CD14-positive monocyte (primary cell): ENCODE results near the gene SORBS1. TPM values are rescaled to one million over a fixed set of nuclear protein-coding genes. Genes with fewer than 3 reads are reported as not detected.

Experiments used
- DNase-seq, 3 donors: peaks; one replicate each; pipeline ENCODE4 v3.0.0-alpha.2; 2011 to 2022
- H2AFZ ChIP-seq: 2 replicates; pipeline ENCODE4 v1.6.0; 2012; ENCODE audit warnings: mild to moderate bottlenecking, low read depth, low read length, inconsistent platforms; ENCODE audit not compliant: insufficient read depth, poor library complexity, severe bottlenecking
- H3K27ac ChIP-seq, 2 donors: 1 replicate in 1 of 2; 2 replicates in 1 of 2; pipeline ENCODE4 v1.5.1; 2012 to 2013; ENCODE audit warnings: low read length in 2 of 2, control low read depth in 1 of 2, inconsistent platforms in 1 of 2, low read depth in 1 of 2, mild to moderate bottlenecking in 1 of 2
- H3K27me3 ChIP-seq, 2 donors: one replicate each; pipeline versions ENCODE4 v1.6.0 to v1.6.1; 2011 to 2013; ENCODE audit warnings: low read length in 2 of 2; ENCODE audit not compliant: control insufficient read depth in 2 of 2, insufficient read depth in 2 of 2
- H3K36me3 ChIP-seq, 2 donors: replicated peaks in 1 of 2; 1 replicate in 1 of 2; 2 replicates in 1 of 2; pipeline versions ENCODE4 v1.5.1 to v1.6.1; 2012 to 2013; ENCODE audit warnings: low read length in 2 of 2, control low read depth in 1 of 2, inconsistent platforms in 1 of 2, mild to moderate bottlenecking in 1 of 2; ENCODE audit not compliant: insufficient read depth in 2 of 2, control insufficient read depth in 1 of 2
- H3K4me1 ChIP-seq, 2 donors: 1 replicate in 1 of 2; 2 replicates in 1 of 2; pipeline versions ENCODE4 v1.5.1 to v1.6.1; 2012 to 2013; ENCODE audit warnings: low read length in 2 of 2, control low read depth in 1 of 2, inconsistent platforms in 1 of 2, mild to moderate bottlenecking in 1 of 2, moderate library complexity in 1 of 2; ENCODE audit not compliant: insufficient read depth in 2 of 2, control insufficient read depth in 1 of 2
- H3K4me2 ChIP-seq: replicated peaks from 2 replicates; pipeline ENCODE3; 2012; ENCODE audit warnings: low read length, moderate library complexity, mild to moderate bottlenecking; ENCODE audit not compliant: poor library complexity, severe bottlenecking; ENCODE audit errors: extremely low read depth
- H3K4me3 ChIP-seq, 3 experiments: fragments of 200-600 bp in 1 of 3; sonication (generic) in 1 of 3; replicated peaks in 1 of 3; 1 replicate in 2 of 3; 2 replicates in 1 of 3; pipeline ENCODE4 v1.5.1; 2011 to 2013; ENCODE audit warnings: low read length in 3 of 3, mild to moderate bottlenecking in 3 of 3, control low read depth in 2 of 3, low read depth in 2 of 3, inconsistent platforms in 1 of 3, moderate library complexity in 1 of 3
- H3K79me2 ChIP-seq: 2 replicates; pipeline ENCODE4 v1.6.0; 2012; ENCODE audit warnings: mild to moderate bottlenecking, control low read depth, inconsistent platforms, low read length, moderate library complexity; ENCODE audit not compliant: insufficient read depth
- H3K9ac ChIP-seq: 2 replicates; pipeline ENCODE4 v1.6.0; 2017; ENCODE audit warnings: low read length, mild to moderate bottlenecking; ENCODE audit not compliant: insufficient read depth, poor library complexity, severe bottlenecking
- H3K9me3 ChIP-seq, 2 donors: replicated peaks in 1 of 2; 1 replicate in 1 of 2; 2 replicates in 1 of 2; pipeline versions ENCODE4 v1.5.1 to v1.6.1; 2012 to 2013; ENCODE audit warnings: low read length in 2 of 2, control low read depth in 1 of 2; ENCODE audit not compliant: control insufficient read depth in 1 of 2, insufficient read depth in 1 of 2
- H4K20me1 ChIP-seq: 2 replicates; pipeline ENCODE4 v1.6.0; 2012; ENCODE audit warnings: mild to moderate bottlenecking, low read length, control low read depth, moderate library complexity; ENCODE audit not compliant: insufficient read depth
- H3K27ac Mint-ChIP-seq, 7 donors: one replicate each; pipeline ENCODE4 v1.8.0; 2020; ENCODE audit warnings: mild to moderate bottlenecking in 7 of 7, mixed read lengths in 7 of 7, moderate library complexity in 6 of 7, inconsistent platforms in 2 of 7
- H3K27me3 Mint-ChIP-seq, 3 donors: one replicate each; pipeline ENCODE4 v1.8.0; 2021 to 2022; ENCODE audit warnings: low read depth in 3 of 3, mild to moderate bottlenecking in 3 of 3, mixed read lengths in 3 of 3, moderate library complexity in 3 of 3, inconsistent platforms in 1 of 3
- H3K36me3 Mint-ChIP-seq, 2 donors: one replicate each; pipeline ENCODE4 v1.8.0; 2020; ENCODE audit warnings: mixed read lengths in 2 of 2, inconsistent platforms in 1 of 2, mild to moderate bottlenecking in 1 of 2
- H3K4me1 Mint-ChIP-seq: one replicate; pipeline ENCODE4 v1.8.0; 2020; ENCODE audit warnings: mild to moderate bottlenecking, mixed read lengths
- H3K4me3 Mint-ChIP-seq, 2 donors: one replicate each; pipeline ENCODE4 v1.8.0; 2020; ENCODE audit warnings: mild to moderate bottlenecking in 2 of 2, mixed read lengths in 2 of 2, moderate library complexity in 1 of 2
- H3K9me3 Mint-ChIP-seq, 7 donors: one replicate each; pipeline ENCODE4 v1.8.0; 2020 to 2022; ENCODE audit warnings: mixed read lengths in 7 of 7, mild to moderate bottlenecking in 6 of 7, moderate library complexity in 6 of 7, inconsistent platforms in 2 of 7
- CTCF ChIP-seq: fragments of 200-600 bp; IDR thresholded peaks from one replicate; pipeline ENCODE4 v1.8.0; 2022; ENCODE audit warnings: antibody characterized with exemption, mild to moderate bottlenecking
- WGBS: methylation state at CpG from one replicate; pipeline ENCODE4 v1.1.5; 2013; ENCODE audit warnings: missing lambda C conversion rate; ENCODE audit not compliant: insufficient coverage; 5-methylcytosine and 5-hydroxymethylcytosine counted together
- intact Hi-C, 2 donors: fragments of 100-400 bp; cut with micrococcal nuclease; formaldehyde crosslinking; loops; one replicate each; pipeline versions ENCODE4 v1.15.0 to v1.15.1; 2023
- polyA plus RNA-seq, 3 donors: library from polyadenylated mRNA; depleted of rRNA in 1 of 3; unstranded in 2 of 3; stranded (reverse) in 1 of 3; fragments of 300-500 nt in 2 of 3; fragments of >200 nt in 1 of 3; fragmentation: Illumina TruSeq in 2 of 3; gene quantifications; 1 replicate in 2 of 3; 2 replicates in 1 of 3; pipeline ENCODE4 v1.2.3, GENCODE V29; 2012 to 2021

SORBS1 gene
- polyA plus RNA-seq, 3 donors = 0.08 to 0.15 TPM; not detected in 1

GRCh38 chr10:95415621-95416031, 145.5 kb downstream of the SORBS1 start:
- no peaks in the 10 kb centered on the region for H3K36me3 Mint-ChIP-seq
- WGBS = 98% methylated on average over 15 of the region's 16 CpGs
- TF ChIP-seq CTCF = no peak
- no peaks in the 10 kb centered on the region for H4K20me1 ChIP-seq
- H3K4me1 ChIP-seq = no peaks in the 10 kb centered on the region
- no peaks in the 10 kb centered on the region for H3K79me2 ChIP-seq
- H3K27me3 Mint-ChIP-seq = no peaks in the 10 kb centered on the region
- H3K36me3 ChIP-seq = no peaks in the 10 kb centered on the region
- no peak for DNase-seq
- no peak overlapping the region for H3K27ac ChIP-seq
- H3K4me3 ChIP-seq = no peak overlapping the region
- no peak overlapping the region for H3K4me2 ChIP-seq
- no peak overlapping the region for H3K27ac Mint-ChIP-seq
- intact Hi-C loops = no loop called here
- H3K9ac ChIP-seq = no peak overlapping the region
- no peak overlapping the region for H2AFZ ChIP-seq
- no peaks in the 10 kb centered on the region for H3K9me3 ChIP-seq
- H3K4me1 Mint-ChIP-seq = no peaks in the 10 kb centered on the region
- H3K9me3 Mint-ChIP-seq = no peaks in the 10 kb centered on the region
- H3K27me3 ChIP-seq = no peaks in the 10 kb centered on the region
- H3K4me3 Mint-ChIP-seq = no peak overlapping the region

- intact Hi-C loops = no loop called here
- no peak for TF ChIP-seq CTCF
- no peaks in the 10 kb centered on the region for H3K9me3 ChIP-seq
- Mint-ChIP-seq H3K4me1 (no peaks in the 10 kb centered on the region), H3K9me3 (peaks cover 0 to 3% (median 0%) of the 10 kb centered on the region in 7 donors), H3K4me3 (no peak overlapping the region), H3K36me3 (no peaks in the 10 kb centered on the region), H3K27ac (no peak overlapping the region), H3K27me3 (peaks cover 0 to 2% (median 2%) of the 10 kb centered on the region in 3 donors)
- H3K4me1 ChIP-seq = no peaks in the 10 kb centered on the region
- no peak overlapping the region for H3K4me2 ChIP-seq
- no peak overlapping the region for H3K9ac ChIP-seq
- H3K79me2 ChIP-seq = no peaks in the 10 kb centered on the region
- H4K20me1 ChIP-seq = no peaks in the 10 kb centered on the region
- H3K36me3 ChIP-seq = no peaks in the 10 kb centered on the region
- DNase-seq = no peak
- H3K4me3 ChIP-seq = no peak overlapping the region
- no peaks in the 10 kb centered on the region for H3K27me3 ChIP-seq
- H3K27ac ChIP-seq = no peak overlapping the region
- 89% methylated on average over 4 of the region's 10 CpGs for WGBS
- no peak overlapping the region for H2AFZ ChIP-seq
These were observed 146.2 kb downstream of the SORBS1 start for GRCh38 chr10:95414844-95415485.
